HG03521 (cell line): Measurements from ENCODE around the gene PRSS8.
"Not testable (repeated sequence)": the region's sequence is repeated elsewhere in the genome, so short reads cannot be mapped to it uniquely, and the experiment has no call there.

Source experiments
- ATAC-seq: cut with Tn5 transposase; IDR thresholded peaks from one replicate; pipeline ENCODE4 v1.9.1; 2021; ENCODE audit warnings: mild to moderate bottlenecking, moderate library complexity; ENCODE audit not compliant: unreplicated experiment

PRSS8 gene

GRCh38 chr16:31135535-31136286 is at the start of gene PRSS8:
PRSS8 (minus strand) TSS chr16:31135727; CDS start chr16:31135498, 229 bp downstream.
- ATAC-seq = no peak

GRCh38 chr16:31184888-31185287 is 49.4 kb upstream of the PRSS8 start:
- no peak for ATAC-seq

- ATAC-seq = no peak
Measured at GRCh38 chr16:31183432-31184428, 48.2 kb upstream of the PRSS8 start.

DNA sequence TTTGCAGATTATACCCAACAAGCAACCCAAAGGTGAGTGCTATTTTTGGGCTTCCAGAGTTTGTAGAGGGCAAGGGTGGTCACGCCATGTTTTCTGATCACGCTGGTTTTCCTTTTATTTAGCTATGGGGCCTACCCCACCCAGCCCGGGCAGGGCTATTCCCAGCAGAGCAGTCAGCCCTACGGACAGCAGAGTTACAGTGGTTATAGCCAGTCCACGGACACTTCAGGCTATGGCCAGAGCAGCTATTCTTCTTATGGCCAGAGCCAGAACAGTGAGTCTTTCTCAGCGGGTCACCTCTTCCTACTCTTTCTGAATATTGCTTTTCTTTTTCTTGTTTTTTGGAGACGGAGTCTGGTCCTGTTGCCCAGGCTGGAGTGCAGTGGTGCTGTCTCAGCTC is 46.9 kb upstream of the PRSS8 start:
- no peak for ATAC-seq

GRCh38 chr16:31181102-31181830 is 45.7 kb upstream of the PRSS8 start:
- no peak for ATAC-seq

DNA sequence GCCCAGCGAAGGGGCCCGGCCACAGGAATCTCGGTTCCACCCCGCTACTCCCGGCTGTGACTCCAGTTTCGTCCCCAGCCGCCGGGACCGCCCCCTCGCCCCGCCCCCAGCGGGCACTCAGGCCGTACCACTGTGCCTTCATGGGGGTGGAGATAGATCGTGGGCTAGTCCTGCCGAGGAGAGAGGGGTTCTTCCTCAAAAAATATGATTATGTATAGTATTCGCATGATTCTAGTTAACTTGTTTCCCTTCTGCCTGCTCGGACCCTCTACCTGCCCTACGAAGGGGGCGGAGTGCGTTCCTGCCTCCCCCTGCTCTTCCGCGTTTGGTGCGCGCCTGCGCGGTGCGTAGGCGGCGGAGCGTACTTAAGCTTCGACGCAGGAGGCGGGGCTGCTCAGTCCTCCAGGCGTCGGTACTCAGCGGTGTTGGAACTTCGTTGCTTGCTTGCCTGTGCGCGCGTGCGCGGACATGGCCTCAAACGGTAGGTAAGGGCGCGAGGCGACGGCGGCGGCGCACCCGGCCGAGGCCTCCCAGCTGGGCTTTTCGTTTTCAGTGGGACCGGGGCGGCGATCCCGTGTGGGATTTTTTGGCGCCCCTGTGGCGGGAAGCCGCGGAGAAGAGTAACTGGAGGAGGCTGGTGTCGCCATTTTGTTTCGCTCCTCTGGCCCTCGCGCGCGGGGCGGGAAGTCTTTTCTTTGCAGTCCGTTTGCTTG is 44.4 kb upstream of the PRSS8 start, which contains the start of gene FUS:
Gene FUS (plus strand): TSS at position 393 of the 713 bp plus-strand sequence. CDS start 76 bp downstream, at position 469.
- peak; percentile 66 for ATAC-seq

- no peak for ATAC-seq
Measured at GRCh38 chr16:31179219-31179746, 43.8 kb upstream of the PRSS8 start.

- ATAC-seq = no peak
Measured at GRCh38 chr16:31177136-31177535, 41.6 kb upstream of the PRSS8 start.

GRCh38 chr16:31170048-31170447 is 34.5 kb upstream of the PRSS8 start:
- not testable (repeated sequence) for ATAC-seq

GRCh38 chr16:31168848-31169247 is 33.3 kb upstream of the PRSS8 start:
- no peak for ATAC-seq

- no peak for ATAC-seq
Measured at GRCh38 chr16:31167315-31167714, 31.8 kb upstream of the PRSS8 start.

DNA sequence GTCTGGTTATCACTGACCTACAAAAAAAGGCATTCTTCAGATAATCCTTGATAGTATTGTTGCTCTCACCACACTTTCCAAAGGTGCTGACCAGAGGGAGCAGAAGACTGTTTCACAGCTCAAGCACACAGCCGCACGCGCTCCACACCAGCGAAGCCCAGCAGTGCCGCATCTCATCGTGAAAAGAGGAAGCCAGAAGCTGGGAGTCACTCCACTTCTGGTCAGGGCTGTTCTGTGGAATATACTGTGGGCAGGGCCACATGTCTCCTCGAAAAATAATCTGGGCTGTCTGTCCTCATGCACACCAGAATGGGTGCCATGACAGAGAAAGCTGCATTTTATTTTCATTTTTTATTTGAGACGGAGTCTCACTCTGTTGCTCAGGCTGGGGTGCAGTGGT is 21.6 kb upstream of the PRSS8 start:
- no peak for ATAC-seq

- ATAC-seq = not testable (repeated sequence)
Measured at GRCh38 chr16:31150976-31151375, 15.4 kb upstream of the PRSS8 start.

GRCh38 chr16:31149894-31150890 is 14.7 kb upstream of the PRSS8 start, which contains the start of gene PRSS36:
PRSS36 (minus strand) TSS chr16:31150066; CDS start chr16:31150035, 31 bp downstream.
- no peak for ATAC-seq

- ATAC-seq = no peak
Measured at GRCh38 chr16:31149332-31149731, 13.8 kb upstream of the PRSS8 start.

DNA sequence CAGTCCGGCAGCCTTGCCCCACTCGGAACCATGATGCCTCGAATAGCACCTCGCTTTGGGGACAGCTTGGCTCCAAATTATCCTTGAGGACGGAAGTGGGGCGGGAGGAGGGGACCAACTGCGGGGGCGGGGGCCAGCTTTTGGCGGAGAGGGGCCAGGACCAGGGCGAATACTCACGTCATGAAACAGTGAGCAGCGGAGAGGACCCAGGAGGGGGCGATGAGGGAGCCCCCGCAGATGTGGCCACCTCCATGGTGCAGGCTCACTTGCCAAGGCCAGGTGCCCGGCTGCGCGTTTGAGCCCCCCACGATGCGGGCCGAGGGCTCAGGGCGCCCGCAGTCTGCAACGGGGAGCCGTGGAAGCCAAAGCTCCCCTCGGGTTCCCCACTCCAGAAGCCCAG is 13.4 kb upstream of the PRSS8 start:
- ATAC-seq = no peak

DNA sequence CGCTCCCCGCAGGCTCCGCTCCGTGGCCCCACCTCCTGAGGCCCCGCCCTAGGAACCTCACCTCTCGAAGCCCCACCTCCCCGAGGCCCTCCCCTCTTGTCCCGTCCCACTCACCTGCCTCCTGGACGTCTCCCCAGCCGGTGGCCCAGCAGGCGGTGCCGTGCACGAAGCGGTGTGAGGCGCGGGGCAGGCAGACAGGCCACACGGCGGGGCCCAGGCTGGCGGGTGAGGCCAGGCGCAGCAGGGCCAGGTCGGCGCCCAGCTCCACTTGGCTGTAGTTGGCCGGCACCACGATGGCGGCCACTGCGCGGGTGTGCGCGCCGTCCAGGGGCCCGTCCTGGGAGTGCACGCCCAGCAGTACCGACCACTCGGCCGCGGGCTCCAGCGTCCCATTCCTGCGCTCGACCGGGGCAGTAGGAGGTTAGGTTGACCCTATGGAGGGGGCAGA is 12.8 kb upstream of the PRSS8 start:
- ATAC-seq = no peak

DNA sequence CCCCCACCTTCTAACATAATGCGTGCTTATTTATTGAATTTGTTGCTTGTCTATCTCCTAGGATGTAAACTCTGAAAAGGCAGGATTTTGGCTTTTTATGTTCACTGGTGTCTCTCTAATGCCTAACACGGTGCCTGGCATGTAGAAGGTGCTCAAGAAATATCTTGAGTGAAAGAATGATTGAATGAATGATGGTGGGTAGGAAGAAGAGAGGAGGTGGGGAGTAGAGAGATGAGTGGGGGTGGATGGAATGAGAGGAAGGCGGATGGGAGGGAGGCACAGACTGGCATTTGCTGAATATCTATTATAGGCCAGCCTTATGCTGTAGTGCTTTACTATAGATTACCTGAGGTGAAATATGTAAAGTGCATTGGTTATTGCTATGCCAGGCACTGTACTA is 12.0 kb upstream of the PRSS8 start:
- no peak for ATAC-seq
